Retina (tissue), 1 donor: ENCODE measurements around the gene GIT1.
A peak's percentile ranks its signal among the peaks of the same experiment; 100 is the strongest.

ENCODE experiments used
- DNase-seq: peaks from one replicate; pipeline ENCODE4 v3.0.0-alpha.2; 2016

Gene GIT1

GRCh38 chr17:29615492-29616299 is 26.2 kb upstream of the GIT1 start:
- DNase-seq: peak; percentile 88

- no peak for DNase-seq
Measured at GRCh38 chr17:29615048-29615385, 25.6 kb upstream of the GIT1 start.

DNA sequence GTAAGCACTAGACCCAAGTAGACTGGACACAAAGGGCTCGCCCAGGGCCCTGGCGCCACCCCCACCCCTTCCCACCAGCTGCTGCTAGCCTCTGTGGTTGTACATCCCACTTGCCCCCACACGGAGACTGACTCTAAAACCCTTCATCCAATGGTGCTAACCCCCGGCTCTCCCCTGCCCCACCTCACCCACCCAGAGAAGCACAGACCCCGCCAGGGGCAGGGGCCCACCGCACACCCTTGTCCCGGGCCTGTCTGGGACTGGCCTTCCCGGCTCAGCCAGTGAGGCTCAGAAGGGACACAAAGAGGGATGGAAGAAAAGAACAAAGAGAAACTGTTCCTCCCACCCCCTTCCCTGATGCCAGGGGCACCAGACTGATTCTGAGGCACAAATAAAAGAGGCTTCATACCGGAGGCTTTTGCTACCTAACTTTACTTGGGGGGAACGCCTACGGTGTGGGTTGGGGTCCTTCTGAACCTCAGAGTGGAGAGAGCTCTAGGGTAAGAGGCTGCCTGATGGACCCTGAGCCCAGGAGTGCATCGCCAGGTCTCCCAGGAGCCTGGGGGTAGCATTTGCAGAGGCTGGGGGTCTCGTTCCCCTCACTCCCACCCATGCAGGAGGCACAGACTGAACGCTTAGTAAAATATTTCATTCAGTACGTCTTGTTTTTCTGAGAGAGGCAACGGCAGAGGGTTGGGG is 25.1 kb upstream of the GIT1 start:
- DNase-seq: peak; percentile 55

DNA sequence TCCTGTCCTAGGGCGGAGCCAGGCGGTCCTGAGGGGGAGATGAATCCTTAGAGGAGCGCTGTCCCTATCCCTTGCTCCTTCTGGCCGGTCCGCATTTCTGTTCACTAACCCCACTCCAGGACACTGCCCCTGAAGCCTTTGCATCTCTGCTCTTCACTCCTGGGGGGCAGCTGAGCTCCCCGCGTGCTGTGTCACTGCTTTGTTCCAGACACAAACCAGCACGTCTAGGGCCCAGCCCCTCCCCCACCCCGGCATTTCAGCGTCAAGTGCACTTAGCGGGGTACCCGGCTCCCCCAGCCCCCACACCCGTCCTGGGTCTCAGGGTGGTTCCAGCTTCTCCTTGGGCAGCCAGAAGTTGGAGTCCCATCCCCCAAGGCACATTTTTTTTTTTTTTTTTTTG is 24.4 kb upstream of the GIT1 start:
- DNase-seq: no peak

GRCh38 chr17:29613352-29613837 is 23.9 kb upstream of the GIT1 start:
- peak; percentile 97 for DNase-seq

- DNase-seq: peak; percentile 61
Measured at GRCh38 chr17:29612404-29613280, 23.2 kb upstream of the GIT1 start.

DNA sequence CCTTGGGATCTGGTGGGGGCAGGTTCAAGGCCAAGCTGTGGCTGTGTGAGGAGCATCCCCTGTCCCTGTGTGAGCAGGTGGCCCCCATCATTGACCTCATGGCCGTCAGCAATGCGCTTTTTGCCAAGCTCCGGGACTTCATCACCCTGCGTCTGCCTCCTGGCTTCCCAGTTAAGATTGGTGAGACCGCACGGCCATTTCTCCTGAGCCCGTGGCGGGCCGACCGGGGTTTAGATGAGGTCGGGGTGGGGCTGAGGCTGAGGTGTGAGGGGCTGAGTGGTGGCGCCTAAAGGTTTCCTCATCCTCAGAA is 22.6 kb upstream of the GIT1 start:
- no peak for DNase-seq

- DNase-seq: no peak
Measured at GRCh38 chr17:29611351-29612093, 22.1 kb upstream of the GIT1 start.

DNA sequence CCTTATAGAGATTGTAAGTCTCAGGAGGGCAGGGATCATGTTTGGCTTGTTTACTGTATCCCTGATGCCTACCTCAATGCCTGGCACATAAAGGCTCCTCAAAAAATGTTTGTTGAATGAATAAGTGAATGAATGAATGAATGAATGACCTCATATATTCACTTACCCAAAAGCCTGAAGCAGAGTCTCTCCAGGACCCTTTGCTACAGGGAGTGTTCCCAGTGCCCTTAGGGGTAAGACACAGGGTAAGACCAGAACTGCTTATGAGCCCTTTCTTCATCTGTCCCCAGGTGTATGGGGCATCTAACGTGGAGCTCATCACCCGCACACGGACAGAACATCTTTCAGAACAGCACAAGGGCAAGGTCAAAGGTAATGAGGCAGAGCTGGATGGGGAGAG is 20.9 kb upstream of the GIT1 start:
- DNase-seq: no peak

- DNase-seq: no peak
Measured at GRCh38 chr17:29608986-29609385, 19.5 kb upstream of the GIT1 start.

- no peak for DNase-seq
Measured at GRCh38 chr17:29607557-29608195, 18.2 kb upstream of the GIT1 start.

DNA sequence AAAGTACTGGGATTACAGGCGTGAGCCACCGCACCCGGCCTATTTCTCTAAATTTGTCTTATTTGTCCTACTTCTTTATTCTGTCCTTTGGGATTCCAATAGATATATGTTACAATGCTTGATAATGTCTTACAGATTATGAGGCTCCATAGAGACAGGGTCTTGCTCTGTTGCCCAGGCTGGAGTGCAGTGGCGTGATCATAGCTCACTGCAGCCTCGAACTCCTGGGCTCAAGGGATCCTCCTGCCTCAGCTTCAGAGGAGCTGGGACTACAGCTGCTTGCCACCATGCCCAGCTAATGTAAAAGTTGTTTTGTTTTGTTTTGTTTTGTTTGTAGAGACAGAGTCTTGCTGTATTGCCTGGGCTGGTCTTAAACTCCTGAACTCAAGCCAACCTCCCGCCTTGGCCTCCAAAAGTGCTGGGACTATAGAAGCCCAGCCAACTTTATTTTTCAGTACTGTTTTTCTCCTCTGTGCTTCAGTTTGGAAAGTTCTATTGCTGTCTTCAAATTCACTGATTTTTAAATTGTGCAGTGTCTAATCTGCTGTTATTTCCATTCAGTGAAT is 13.7 kb upstream of the GIT1 start:
- no peak for DNase-seq

- peak; percentile 56 for DNase-seq
Measured at GRCh38 chr17:29597361-29598172, 8.1 kb upstream of the GIT1 start.

DNA sequence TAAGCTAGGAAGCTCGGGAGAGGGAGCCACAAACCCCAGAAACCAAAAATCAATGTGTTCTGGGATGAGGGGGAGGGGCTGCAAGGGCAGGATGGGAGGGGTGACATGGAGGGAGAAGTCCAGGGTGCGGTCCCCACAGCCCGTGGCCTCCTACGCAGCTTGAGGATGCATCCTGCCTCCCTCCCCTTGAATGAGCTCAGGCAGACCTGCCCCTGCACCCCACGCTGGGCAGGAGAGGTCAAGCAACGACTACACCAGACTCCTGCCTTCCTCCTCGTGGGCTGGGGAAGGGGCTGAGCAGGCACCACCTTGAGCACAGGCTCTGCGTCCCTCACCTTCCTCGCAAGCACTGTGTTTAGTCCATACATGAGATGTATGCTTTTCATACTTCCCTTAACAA is 7.4 kb upstream of the GIT1 start:
- DNase-seq: no peak

DNA sequence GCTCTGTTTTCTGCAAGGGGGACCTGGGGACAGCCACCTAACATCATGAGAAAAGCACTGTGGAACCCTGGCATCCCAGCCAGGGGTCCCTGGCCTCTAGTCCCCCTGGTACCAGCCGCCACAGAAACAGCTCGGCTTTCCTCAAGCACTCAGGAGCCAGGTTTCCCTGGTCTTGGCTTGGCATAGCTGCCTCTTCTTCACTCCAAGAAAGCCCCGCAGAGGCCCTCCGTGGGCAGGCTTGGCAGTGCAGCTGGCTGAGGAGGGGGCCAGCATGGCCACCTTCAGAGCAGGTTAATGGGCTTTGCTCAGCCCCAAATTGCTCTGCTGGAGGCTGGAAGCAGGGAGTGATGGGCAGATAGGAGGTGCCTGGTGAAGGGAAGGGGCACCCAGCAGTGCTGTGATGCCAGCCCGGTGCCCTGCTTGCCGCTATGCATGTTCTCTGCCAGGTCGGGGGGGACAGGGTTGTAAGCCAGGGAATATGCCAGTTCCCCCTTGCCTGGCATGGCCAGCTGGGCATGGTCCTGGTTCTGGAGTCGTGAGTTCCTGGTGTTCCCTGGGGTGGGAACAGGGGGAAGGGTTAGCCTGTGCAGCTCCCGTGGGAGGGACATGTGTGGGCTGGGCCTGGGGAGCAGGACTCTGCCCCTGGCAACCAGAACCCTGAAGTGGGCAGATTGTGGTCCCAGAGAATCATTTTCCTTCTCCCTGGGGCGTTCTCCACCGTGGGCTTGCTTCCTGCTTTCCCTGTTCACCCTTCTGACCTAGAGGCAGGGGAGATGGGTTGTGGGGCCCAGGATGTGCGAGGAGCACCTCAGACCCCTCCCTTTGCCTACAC is 6.7 kb upstream of the GIT1 start:
- no peak for DNase-seq

DNA sequence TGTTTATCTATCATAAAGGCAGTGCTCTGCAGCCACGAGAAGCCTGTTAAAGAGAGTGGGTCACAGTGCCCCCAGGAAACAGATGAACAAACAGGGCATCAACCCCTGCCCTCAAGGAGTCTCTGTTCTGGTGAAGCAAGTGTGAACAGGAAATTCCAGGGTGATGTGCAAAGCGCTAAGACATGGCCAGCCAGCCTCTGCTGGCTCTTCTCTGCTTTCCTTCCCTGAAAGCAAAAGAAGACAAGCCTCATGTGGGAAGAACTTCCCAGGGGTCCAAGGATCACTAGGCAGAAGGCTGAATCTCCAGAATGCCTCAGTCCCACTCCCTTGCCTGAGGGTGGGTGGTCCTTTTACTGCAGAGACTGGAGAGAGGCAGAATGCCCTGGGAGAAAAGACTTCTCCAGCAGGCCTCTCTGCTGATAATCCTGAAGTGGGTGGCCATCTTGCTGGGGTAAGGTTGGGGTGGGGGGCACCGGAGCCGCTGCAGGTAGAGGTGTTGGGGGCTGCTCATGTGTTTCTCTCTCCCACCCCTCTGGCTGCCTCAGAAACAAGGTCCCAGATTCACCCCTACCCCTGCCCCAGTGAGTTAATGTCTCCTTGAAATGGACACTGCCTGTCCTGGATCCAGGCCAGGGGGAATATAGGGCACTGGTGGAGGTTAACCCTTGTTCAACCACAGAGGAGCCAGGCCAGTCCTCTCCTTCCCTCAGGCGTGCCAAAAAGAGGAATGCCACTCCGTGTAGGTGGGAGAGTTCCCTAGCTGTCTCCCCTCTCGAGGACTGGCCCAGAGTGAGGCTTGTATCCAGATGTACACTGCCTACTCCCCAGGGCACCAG is 5.9 kb upstream of the GIT1 start:
- DNase-seq: peak; percentile 4

GRCh38 chr17:29594519-29595090 is 5.2 kb upstream of the GIT1 start:
- peak; percentile 14 for DNase-seq

DNA sequence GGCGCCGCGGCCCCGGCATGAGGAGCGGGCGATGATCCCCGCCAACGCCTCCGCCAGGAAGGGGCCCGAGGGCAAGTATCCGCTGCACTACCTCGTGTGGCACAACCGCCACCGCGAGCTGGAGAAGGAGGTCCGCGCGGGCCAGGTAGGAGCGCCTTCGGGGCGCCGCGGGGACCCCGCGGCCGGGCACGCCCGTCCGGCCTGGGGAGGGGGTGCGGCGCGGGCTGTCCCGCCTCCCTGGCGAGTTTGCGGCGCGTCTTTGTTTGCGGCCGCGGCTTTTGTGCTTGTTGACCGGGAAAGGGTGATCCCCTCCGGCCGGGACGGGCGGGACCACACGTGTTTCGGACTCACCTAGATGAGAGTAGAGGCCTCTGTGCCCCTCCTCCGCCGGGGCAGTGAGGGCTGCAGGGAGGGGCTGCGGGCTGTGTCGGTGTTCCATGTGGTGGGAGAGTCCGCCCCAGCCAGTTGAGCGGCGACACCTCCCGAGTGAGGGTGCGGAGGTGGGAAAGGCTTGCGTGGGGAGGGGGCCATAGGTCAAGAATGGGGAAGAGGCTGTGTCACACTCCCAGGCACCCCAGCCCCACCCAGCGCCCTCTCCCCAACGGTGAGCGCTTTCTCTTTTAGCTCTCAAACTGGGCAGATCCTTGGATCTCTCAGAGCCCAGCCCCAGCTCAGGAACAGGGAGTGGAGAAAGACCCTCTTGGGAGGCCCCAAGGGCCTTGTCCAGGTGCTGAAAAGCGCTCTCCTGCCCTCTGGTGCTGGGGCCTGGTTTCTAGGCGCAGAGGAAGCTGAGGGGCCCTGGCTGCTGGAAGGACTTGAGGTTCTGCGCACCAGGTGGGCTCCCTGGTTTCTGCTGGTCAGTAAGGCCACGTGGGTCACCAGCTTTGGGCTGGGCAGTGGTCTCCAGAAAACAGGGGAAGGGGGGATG is 4.4 kb upstream of the GIT1 start:
- DNase-seq: peak; percentile 53
